GM18499 (cell line): ENCODE results near the gene CCT8.
A peak's percentile ranks its signal among the peaks of the same experiment; 100 is the strongest.

Experiments used
- ATAC-seq: cut with Tn5 transposase; IDR thresholded peaks from one replicate; pipeline ENCODE4 v1.9.1; 2021; ENCODE audit warnings: moderate number of reproducible peaks; ENCODE audit not compliant: insufficient read depth, unreplicated experiment

CCT8 gene

DNA sequence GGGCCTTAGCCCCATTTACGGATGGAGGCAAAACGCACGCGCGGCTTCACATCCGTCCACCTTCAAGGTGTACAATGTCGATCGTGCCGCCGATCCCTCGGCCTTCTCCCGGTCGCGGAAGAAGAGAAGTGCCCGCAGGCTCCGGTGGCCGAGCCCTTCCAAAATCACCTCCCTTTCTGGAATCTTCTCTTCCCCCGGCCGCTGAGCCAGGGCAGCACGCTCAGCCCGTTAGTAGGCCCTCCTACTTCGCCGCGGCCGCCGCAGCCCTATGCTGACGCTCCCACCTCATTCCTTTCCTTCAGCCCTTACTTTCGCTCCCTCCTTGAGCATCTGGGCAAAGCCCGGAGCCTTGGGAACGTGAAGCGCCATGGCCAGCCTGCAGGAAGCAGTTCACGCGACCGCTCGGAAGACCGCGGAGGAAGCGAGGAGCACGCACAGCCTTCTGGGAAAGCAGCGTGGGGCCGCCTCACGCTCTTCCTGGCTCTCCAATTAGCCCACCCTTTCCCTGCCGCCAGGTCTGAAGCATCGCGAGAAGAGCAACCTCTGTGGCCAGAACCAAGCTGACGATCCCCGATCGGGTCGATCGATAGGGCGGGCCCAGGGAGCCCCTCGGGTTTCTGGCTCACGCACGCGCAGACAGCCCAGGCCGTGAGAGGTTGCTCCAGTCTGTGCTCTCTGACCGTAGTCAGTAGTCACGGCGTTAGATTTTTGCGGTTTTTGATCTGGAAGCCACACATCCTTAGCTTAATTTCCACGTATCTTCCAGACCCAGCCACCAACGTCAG, at the start of gene CCT8:
Gene CCT8 (minus strand): TSS at position 427 of the 785 bp plus-strand sequence. CDS start 58 bp downstream, at position 369.
- peak; percentile 85 for ATAC-seq

GRCh38 chr21:29121759-29122158, 48.3 kb upstream of the CCT8 start:
- ATAC-seq: peak; percentile 61

DNA sequence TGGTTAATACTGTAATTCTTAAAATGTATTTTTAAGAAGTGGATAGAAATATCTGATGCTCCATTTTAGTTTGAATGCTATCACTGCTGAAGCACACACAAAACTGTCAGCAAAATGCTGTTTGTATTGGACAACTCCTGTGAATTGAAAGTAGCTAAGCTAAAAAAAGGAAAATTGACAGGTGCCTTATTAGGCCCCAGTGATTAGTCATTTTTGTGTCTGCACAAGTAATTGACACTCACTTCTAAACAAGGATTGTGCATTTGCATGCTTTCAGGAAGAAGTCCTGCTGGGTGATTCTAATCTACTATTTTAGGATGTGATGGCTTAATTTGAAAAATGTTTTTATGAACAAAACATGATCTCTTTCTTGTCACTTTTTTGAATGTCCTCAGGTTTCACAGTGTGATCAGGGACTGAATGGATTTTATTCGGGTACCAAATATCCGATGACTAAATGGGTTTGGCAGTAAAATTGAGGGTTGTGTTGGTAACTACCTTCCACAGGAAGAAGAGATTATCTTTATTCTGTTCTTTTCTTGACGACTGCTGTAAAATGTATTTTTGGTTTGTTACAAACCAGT, 44.0 kb upstream of the CCT8 start:
- no peak for ATAC-seq

- ATAC-seq: no peak
Observed at GRCh38 chr21:29115899-29116298, 42.5 kb upstream of the CCT8 start.

GRCh38 chr21:29114765-29115500, 41.5 kb upstream of the CCT8 start:
- ATAC-seq: no peak

GRCh38 chr21:29105218-29105617, 31.8 kb upstream of the CCT8 start:
- no peak for ATAC-seq

DNA sequence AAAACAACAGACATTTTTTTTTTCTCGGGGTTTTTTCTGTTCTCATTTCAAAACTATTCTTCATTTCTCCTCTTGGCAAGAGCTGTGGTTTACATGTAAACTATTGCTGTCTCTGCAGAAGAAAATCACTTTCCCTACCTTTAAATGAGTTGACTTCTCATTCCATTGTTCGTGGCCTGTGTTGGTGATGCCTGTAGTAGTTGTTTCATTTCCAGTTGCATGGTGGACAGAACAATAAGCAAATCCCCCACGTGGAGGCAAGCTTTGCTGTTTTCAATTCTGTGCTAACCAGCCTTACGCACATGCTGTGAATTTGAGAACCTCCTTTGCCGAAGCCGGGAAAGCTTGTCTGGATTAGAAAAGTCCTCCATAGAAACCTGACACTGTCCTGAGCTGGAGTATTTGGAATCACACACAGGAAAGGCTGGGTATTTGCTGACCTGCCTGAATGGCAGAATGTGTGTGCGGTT, 30.8 kb upstream of the CCT8 start:
- no peak for ATAC-seq

GRCh38 chr21:29102791-29103257, 29.4 kb upstream of the CCT8 start:
- no peak for ATAC-seq

DNA sequence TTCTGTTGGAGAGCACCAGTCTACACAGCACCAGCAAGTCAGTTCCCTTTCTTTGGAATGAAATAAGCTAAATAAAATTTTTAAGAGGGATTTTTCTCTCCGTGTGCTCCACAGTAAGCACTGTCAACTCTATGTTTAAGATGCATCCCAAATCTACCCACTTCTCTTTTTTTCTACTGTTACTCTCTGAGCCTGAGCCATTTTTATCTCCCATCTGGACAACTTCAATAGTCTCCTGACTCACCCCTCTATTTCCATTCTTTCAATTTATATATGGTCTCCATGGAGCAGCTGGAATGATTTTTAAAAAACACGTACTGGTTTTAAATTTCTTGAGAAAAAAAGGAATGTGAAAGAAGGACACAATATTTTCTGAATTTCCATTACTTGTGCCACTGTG, 24.7 kb upstream of the CCT8 start:
- ATAC-seq: no peak

GRCh38 chr21:29096218-29097015, 23.0 kb upstream of the CCT8 start:
- no peak for ATAC-seq

- ATAC-seq: no peak
Observed at GRCh38 chr21:29092102-29092959, 18.9 kb upstream of the CCT8 start.

DNA sequence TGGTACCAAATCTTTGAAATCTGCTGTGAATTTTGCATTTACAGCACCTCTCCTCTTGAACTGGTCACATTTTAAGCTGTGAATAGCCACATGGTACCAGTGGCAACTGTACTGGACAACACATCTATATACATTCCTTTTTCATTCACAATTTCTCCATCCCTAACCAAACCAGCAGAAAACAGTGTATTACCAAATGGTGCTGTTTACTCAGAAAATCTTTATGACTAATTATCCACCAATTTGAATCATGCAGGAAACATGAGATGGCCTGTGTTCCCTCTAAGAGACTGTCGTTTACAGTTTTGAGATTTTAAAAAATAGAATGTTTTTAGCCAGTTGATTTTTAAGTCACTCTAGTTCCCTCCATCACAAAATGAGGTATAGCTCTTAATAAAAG, 17.6 kb upstream of the CCT8 start:
- ATAC-seq: no peak

- no peak for ATAC-seq
Observed at GRCh38 chr21:29085106-29085752, 11.8 kb upstream of the CCT8 start.

DNA sequence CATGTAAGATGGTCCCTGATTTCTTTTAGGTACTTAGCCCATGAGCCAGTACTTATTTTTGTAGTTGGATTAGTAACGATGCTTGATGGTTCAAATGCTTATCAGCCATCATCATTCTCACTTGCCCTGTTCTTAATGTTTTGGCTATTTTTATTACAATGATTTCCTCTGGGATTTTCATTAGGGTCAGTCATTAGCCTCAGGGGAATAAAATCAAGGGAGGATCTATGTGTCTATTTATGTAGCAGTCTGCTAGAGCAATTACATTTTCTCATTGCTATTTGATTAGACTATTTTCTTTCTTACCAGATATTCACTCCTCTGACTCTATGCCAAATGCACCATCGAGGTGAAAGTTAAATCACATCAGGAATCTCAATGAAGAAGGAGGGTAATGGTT, 10.9 kb upstream of the CCT8 start:
- ATAC-seq: no peak

DNA sequence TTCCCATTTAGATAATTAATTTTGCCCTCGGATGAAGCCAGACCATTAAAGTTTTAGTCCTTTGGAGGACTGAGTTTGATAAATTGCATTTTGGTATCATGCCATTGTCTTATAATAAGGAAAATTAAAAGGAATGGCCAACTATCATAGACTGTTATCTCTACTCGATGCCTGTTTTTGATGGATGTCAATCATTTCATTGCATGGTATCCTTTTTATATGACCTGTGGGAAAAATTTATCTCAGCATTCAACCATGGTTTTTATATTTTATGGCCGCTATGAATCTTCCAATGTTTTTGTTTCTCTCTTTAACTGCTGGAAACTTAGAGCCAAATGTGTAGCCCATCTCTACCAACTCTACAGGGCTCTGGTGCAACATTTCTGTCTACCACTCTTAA, 9.9 kb upstream of the CCT8 start:
- ATAC-seq: no peak

GRCh38 chr21:29082046-29082815, 8.8 kb upstream of the CCT8 start:
- ATAC-seq: no peak

DNA sequence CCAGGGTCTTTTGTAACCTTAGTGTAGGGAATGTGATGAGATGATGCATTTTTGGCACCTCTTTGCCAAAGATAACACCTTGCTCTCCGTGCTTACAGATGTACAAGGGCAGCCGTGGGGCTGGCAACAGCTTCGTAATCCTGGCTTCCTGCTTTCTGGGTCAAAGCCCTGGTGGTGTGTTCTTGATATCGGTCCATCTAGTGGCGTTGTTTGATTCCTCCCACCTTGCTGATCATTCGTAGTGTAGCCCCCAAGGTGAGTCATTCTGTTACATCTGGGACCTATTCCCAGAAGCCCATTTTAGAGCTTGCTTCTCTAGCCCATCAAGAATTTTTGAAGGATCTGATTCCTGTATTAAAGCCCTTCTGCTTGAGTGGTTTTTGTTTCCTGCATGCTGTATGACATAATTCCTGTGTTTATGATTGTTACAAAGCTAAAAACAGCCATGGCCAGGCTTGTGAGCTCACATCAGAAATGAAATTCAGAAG, 7.0 kb upstream of the CCT8 start:
- ATAC-seq: no peak
